Kidney (tissue), 14 donors: Measurements from ENCODE around the gene ECI1. TPM values are rescaled to one million over a fixed set of nuclear protein-coding genes. Genes with fewer than 3 reads are reported as not detected.

ENCODE experiments used
- DNase-seq, 5 donors: peaks; one replicate each; pipeline ENCODE4 v3.0.0-alpha.2; 2013 to 2020
- FAIRE-seq: peaks from 2 replicates; lab custom pipeline; 2012; peaks lifted over from hg19 to GRCh38; lab: Jason Lieb, UNC
- H3K27ac ChIP-seq, 2 donors: one replicate each; pipeline ENCODE4 v1.7.0; 2013; ENCODE audit warnings: low read depth in 2 of 2, low read length in 2 of 2, inconsistent platforms in 1 of 2
- H3K27me3 ChIP-seq: one replicate; pipeline ENCODE4 v1.7.1; 2013; ENCODE audit warnings: low read length, inconsistent platforms; ENCODE audit not compliant: control insufficient read depth, insufficient read depth
- H3K36me3 ChIP-seq, 3 donors: one replicate each; pipeline versions ENCODE4 v1.7.0 to v1.7.1; 2013; ENCODE audit warnings: low read length in 3 of 3, control low read depth in 1 of 3, inconsistent platforms in 1 of 3; ENCODE audit not compliant: insufficient read depth in 3 of 3, control insufficient read depth in 2 of 3
- H3K4me1 ChIP-seq, 3 donors: one replicate each; pipeline versions ENCODE4 v1.7.0 to v1.7.1; 2013; ENCODE audit warnings: low read length in 3 of 3, inconsistent platforms in 1 of 3, low read depth in 1 of 3; ENCODE audit not compliant: control insufficient read depth in 2 of 3, insufficient read depth in 2 of 3
- H3K4me3 ChIP-seq, 3 donors: one replicate each; pipeline versions ENCODE4 v1.7.0 to v1.8.1; 2013; ENCODE audit warnings: low read length in 3 of 3, control low read depth in 1 of 3, inconsistent platforms in 1 of 3
- H3K9ac ChIP-seq, 3 donors: one replicate each; pipeline versions ENCODE4 v1.7.0 to v1.7.1; 2013; ENCODE audit warnings: low read length in 3 of 3, control low read depth in 1 of 3, inconsistent platforms in 1 of 3
- H3K9me3 ChIP-seq, 3 donors: one replicate each; pipeline versions ENCODE4 v1.7.0 to v1.7.1; 2013; ENCODE audit warnings: low read length in 3 of 3, control low read depth in 1 of 3, inconsistent platforms in 1 of 3; ENCODE audit not compliant: control insufficient read depth in 2 of 3, insufficient read depth in 1 of 3
- CTCF ChIP-seq: IDR thresholded peaks from 3 replicates; pipeline ENCODE4 v1.5.1; 2012; ENCODE audit warnings: mild to moderate bottlenecking, moderate library complexity, borderline replicate concordance; ENCODE audit not compliant: insufficient read depth; ENCODE audit errors: extremely low read depth
- intact Hi-C: fragments of 100-400 bp; cut with DNase I; formaldehyde crosslinking; loops from one replicate; pipeline ENCODE4 v1.11.1; 2022
- polyA plus RNA-seq: library from polyadenylated mRNA; stranded (reverse); fragments of 350-450 nt; fragmentation: Illumina TruSeq; extraction: RNeasy Lipid Tissue Mini Kit (QIAGEN cat#74804); gene quantifications from one replicate; pipeline ENCODE4 v1.2.3, GENCODE V29; 2014; ENCODE audit warnings: low read depth, low replicate concordance; ENCODE audit not compliant: insufficient read depth
- total RNA-seq: library from RNA; stranded (reverse); fragmentation: NEBNext Ultra II Directional; extraction: Animal tissue kit (Norgen Biotek cat#: 25700); gene quantifications from one replicate; pipeline ENCODE4 v1.2.1, GENCODE V29; 2021
- donor health status: control.
- donor health status: control.
- donor health status: control.
- donor health status: control.
- donor health status: control.
- donor health status: DM: yes; HTN: yes; CAD: no.
- donor health status: Normal renal cell carcinoma (clear cell type).

The ECI1 gene
- total and polyA plus RNA-seq, 2 donors from 2014 or later, result 98.1 to 233 TPM

GRCh38 chr16:2277466-2278271 lies 26.3 kb upstream of the ECI1 start:
- no peak overlapping the region for H3K4me3 ChIP-seq
- no peaks in the 10 kb centered on the region for H3K27me3 ChIP-seq
- H3K9me3 ChIP-seq, result no peaks in the 10 kb centered on the region
- H3K27ac ChIP-seq, result no peak overlapping the region
- H3K36me3 ChIP-seq, result no peaks in the 10 kb centered on the region
- DNase-seq (no peak), FAIRE-seq (no peak)
- TF ChIP-seq CTCF, result no peak
- no peaks in the 10 kb centered on the region for H3K4me1 ChIP-seq
- intact Hi-C loops, result no loop called here
- no peak overlapping the region for H3K9ac ChIP-seq

GRCh38 chr16:2276368-2277195 lies 25.2 kb upstream of the ECI1 start:
- no peak overlapping the region for H3K27ac ChIP-seq
- H3K9ac ChIP-seq, result no peak overlapping the region
- no peaks in the 10 kb centered on the region for H3K9me3 ChIP-seq
- no peak overlapping the region for H3K4me3 ChIP-seq
- H3K36me3 ChIP-seq, result no peaks in the 10 kb centered on the region
- no peaks in the 10 kb centered on the region for H3K27me3 ChIP-seq
- H3K4me1 ChIP-seq, result no peaks in the 10 kb centered on the region
- DNase-seq, result no peak
- TF ChIP-seq CTCF, result no peak
- no peak for FAIRE-seq
- intact Hi-C loops, result no loop called here

- Histone ChIP-seq H3K4me1 (no peaks in the 10 kb centered on the region), H3K36me3 (no peaks in the 10 kb centered on the region), H3K9ac (no peak overlapping the region), H3K4me3 (no peak overlapping the region), H3K27me3 (no peaks in the 10 kb centered on the region), H3K27ac (no peak overlapping the region), H3K9me3 (no peaks in the 10 kb centered on the region)
- FAIRE-seq, result no peak
- DNase-seq, result peak in 1 of 5 donors; percentile 10
- no peak for TF ChIP-seq CTCF
- intact Hi-C loops, result no loop called here
Measured at GRCh38 chr16:2275476-2276367, 24.3 kb upstream of the ECI1 start.
